Thyroid gland (tissue), 4 donors: ENCODE data around the gene HTD2. TPM values are rescaled to one million over a fixed set of nuclear protein-coding genes. Genes with fewer than 3 reads are reported as not detected.
"Not testable (repeated sequence)": the region's sequence is repeated elsewhere in the genome, so short reads cannot be mapped to it uniquely, and the experiment has no call there.

ENCODE experiments used
- DNase-seq, 2 donors: peaks; one replicate each; pipeline ENCODE4 v3.0.0-alpha.2; 2019
- H3K27ac ChIP-seq, 3 donors: fragments of 200-600 bp; sonication (generic); 1 replicate in 2 of 3; 2 replicates in 1 of 3; pipeline ENCODE4 v1.5.1; 2016 to 2019; ENCODE audit warnings: mild to moderate bottlenecking in 1 of 3, moderate library complexity in 1 of 3
- H3K27me3 ChIP-seq: fragments of 200-600 bp; sonication (generic); one replicate; pipeline ENCODE4 v1.5.1; 2019
- H3K36me3 ChIP-seq, 2 donors: fragments of 200-600 bp; sonication (generic); one replicate each; pipeline ENCODE4 v1.5.1; 2016 to 2019
- H3K4me1 ChIP-seq, 2 donors: fragments of 200-600 bp; sonication (generic); one replicate each; pipeline ENCODE4 v1.5.1; 2017 to 2019
- H3K4me3 ChIP-seq, 3 donors: fragments of 200-600 bp; sonication (generic); replicated peaks in 1 of 3; 1 replicate in 2 of 3; 2 replicates in 1 of 3; pipeline ENCODE4 v1.5.1; 2016; ENCODE audit warnings: mild to moderate bottlenecking in 1 of 3
- H3K9me3 ChIP-seq: fragments of 200-600 bp; sonication (generic); one replicate; pipeline ENCODE4 v1.5.1; 2017
- CTCF ChIP-seq, 6 experiments: fragments of 200-600 bp in 3 of 6; fragments of 450-650 bp in 3 of 6; sonication (generic) in 3 of 6; IDR thresholded peaks; one replicate each; pipeline ENCODE4 v1.5.1; 2016 to 2019; ENCODE audit warnings: antibody characterized with exemption in 6 of 6, mild to moderate bottlenecking in 2 of 6, inconsistent platforms in 1 of 6, moderate library complexity in 1 of 6
- POLR2A ChIP-seq, 2 donors: fragments of 450-650 bp; IDR thresholded peaks; one replicate each; pipeline ENCODE4 v1.6.1; 2017; ENCODE audit warnings: antibody characterized with exemption in 2 of 2, mild to moderate bottlenecking in 2 of 2, moderate library complexity in 1 of 2
- WGBS, 2 donors: methylation state at CpG; one replicate each; pipeline ENCODE4 v1.1.5; 2017; 5-methylcytosine and 5-hydroxymethylcytosine counted together
- intact Hi-C: fragments of 100-400 bp; cut with DNase I; formaldehyde crosslinking; loops from one replicate; pipeline ENCODE4 v1.15.1; 2023
- total RNA-seq, 4 donors: library from RNA; depleted of rRNA; stranded (reverse); fragments of >200 nt; gene quantifications; one replicate each; pipeline ENCODE4 v1.2.3, GENCODE V29; 2016

The HTD2 gene
- total RNA-seq, 4 donors from 2014 or later, result 8.4 to 19.8 (median 18.6) TPM

- H3K36me3 ChIP-seq, result peaks cover 6 to 9% of the 10 kb centered on the region in 2 donors
- 89 to 92% methylated on average over 7 of the region's 7 CpGs for WGBS, 2 donors
Observed at GRCh38 chr3:58271901-58272501, 34.3 kb upstream of the HTD2 start.

GRCh38 chr3:58272891-58273290 is 33.4 kb upstream of the HTD2 start:
- H3K27ac ChIP-seq, result no peak overlapping the region
- H3K4me3 ChIP-seq, result no peak overlapping the region
- 82 to 90% methylated on average over 3 of the region's 3 CpGs for WGBS, 2 donors
- no peaks in the 10 kb centered on the region for H3K4me1 ChIP-seq
- H3K36me3 ChIP-seq, result peaks cover 2 to 6% of the 10 kb centered on the region in 2 donors
- no peaks in the 10 kb centered on the region for H3K9me3 ChIP-seq
- H3K27me3 ChIP-seq, result no peaks in the 10 kb centered on the region
- intact Hi-C loops, result no loop called here
- TF ChIP-seq CTCF (IDR thresholded peaks at IDR 0.05) (no peak), POLR2A (IDR thresholded peaks at IDR 0.05) (no peak)
- DNase-seq, result no peak

More at GRCh38 chr3:58271901-58272501, 34.3 kb upstream of the HTD2 start:
- intact Hi-C loops, result no loop called here
- no peak for DNase-seq
- no peaks in the 10 kb centered on the region for H3K4me1 ChIP-seq
- H3K27ac ChIP-seq, result no peak overlapping the region
- no peaks in the 10 kb centered on the region for H3K9me3 ChIP-seq
- no peak overlapping the region for H3K4me3 ChIP-seq
- no peaks in the 10 kb centered on the region for H3K27me3 ChIP-seq
- TF ChIP-seq CTCF (IDR thresholded peaks at IDR 0.05), result no peak

- H3K27ac ChIP-seq, H3K4me1 ChIP-seq, DNase-seq, H3K36me3 ChIP-seq, H3K4me3 ChIP-seq, H3K9me3 ChIP-seq, intact Hi-C loops, H3K27me3 ChIP-seq: not testable (repeated sequence)
- WGBS, 2 donors, result 95% methylated on average over 3 of the region's 3 CpGs
Observed at GRCh38 chr3:58273362-58273761, 33.0 kb upstream of the HTD2 start.

- DNase-seq, result no peak
- Histone ChIP-seq H3K27ac (no peak overlapping the region), H3K4me3 (no peak overlapping the region), H3K36me3 (peaks cover 2 to 6% of the 10 kb centered on the region in 2 donors), H3K4me1 (no peaks in the 10 kb centered on the region), H3K27me3 (no peaks in the 10 kb centered on the region), H3K9me3 (no peaks in the 10 kb centered on the region)
- no peak for TF ChIP-seq CTCF (IDR thresholded peaks at IDR 0.05)
- no peak for TF ChIP-seq POLR2A (IDR thresholded peaks at IDR 0.05)
- intact Hi-C loops, result no loop called here
- WGBS, 2 donors, result 67 to 87% methylated on average over 3 of the region's 3 CpGs
Observed at GRCh38 chr3:58274027-58274614, 32.2 kb upstream of the HTD2 start.

- WGBS, 2 donors, result 81 to 95% methylated on average over 3 to 7 of the region's 7 CpGs
- DNase-seq, result no peak
- Histone ChIP-seq H3K36me3 (peaks cover 7 to 8% of the 10 kb centered on the region in 2 donors), H3K27me3 (no peaks in the 10 kb centered on the region), H3K4me3 (no peak overlapping the region), H3K4me1 (no peaks in the 10 kb centered on the region), H3K27ac (no peak overlapping the region), H3K9me3 (no peaks in the 10 kb centered on the region)
- TF ChIP-seq POLR2A (IDR thresholded peaks at IDR 0.05) (no peak), CTCF (IDR thresholded peaks at IDR 0.05) (no peak)
- intact Hi-C loops, result no loop called here
Observed at GRCh38 chr3:58281069-58281468, 25.3 kb upstream of the HTD2 start.
